Tibial nerve (tissue), 4 donors: ENCODE results near the gene SHISA2. TPM values are rescaled to one million over a fixed set of nuclear protein-coding genes. Genes with fewer than 3 reads are reported as not detected.

Source experiments
- DNase-seq, 2 donors: peaks; one replicate each; pipeline ENCODE4 v3.0.0-alpha.2; 2019; ENCODE audit warnings: low spot score in 2 of 2
- H3K27ac ChIP-seq, 4 donors: fragments of 200-600 bp; sonication (generic) in 3 of 4; one replicate each; pipeline ENCODE4 v1.5.1; 2017 to 2019; ENCODE audit warnings: mild to moderate bottlenecking in 1 of 4
- H3K27me3 ChIP-seq, 2 donors: fragments of 200-600 bp; sonication (generic) in 1 of 2; one replicate each; pipeline versions ENCODE4 v1.5.1 to v1.6.0; 2017 to 2019
- H3K36me3 ChIP-seq, 3 donors: fragments of 200-600 bp; sonication (generic); one replicate each; pipeline ENCODE4 v1.5.1; 2018 to 2019
- H3K4me1 ChIP-seq, 4 donors: fragments of 200-600 bp; sonication (generic) in 3 of 4; one replicate each; pipeline ENCODE4 v1.5.1; 2017 to 2019
- H3K4me3 ChIP-seq, 4 donors: fragments of 200-600 bp; sonication (generic) in 3 of 4; one replicate each; pipeline ENCODE4 v1.5.1; 2017 to 2019; ENCODE audit warnings: mild to moderate bottlenecking in 1 of 4, moderate library complexity in 1 of 4
- H3K9me3 ChIP-seq, 4 donors: fragments of 200-600 bp; sonication (generic) in 3 of 4; one replicate each; pipeline ENCODE4 v1.5.1; 2017 to 2019
- CTCF ChIP-seq, 5 experiments: fragments of 200-600 bp in 3 of 5; fragments of 450-650 bp in 2 of 5; sonication (generic) in 3 of 5; IDR thresholded peaks; one replicate each; pipeline ENCODE4 v1.5.1; 2016 to 2019; ENCODE audit warnings: antibody characterized with exemption in 5 of 5, mild to moderate bottlenecking in 3 of 5, moderate library complexity in 2 of 5
- EP300 ChIP-seq, 2 donors: sonication (generic); formaldehyde crosslinking; IDR thresholded peaks; one replicate each; pipeline ENCODE4 v1.6.1; 2017; ENCODE audit warnings: antibody characterized with exemption in 2 of 2, mild to moderate bottlenecking in 1 of 2
- POLR2A ChIP-seq, 2 donors: fragments of 450-650 bp; IDR thresholded peaks; one replicate each; pipeline ENCODE4 v1.6.1; 2017; ENCODE audit warnings: antibody characterized with exemption in 2 of 2, mild to moderate bottlenecking in 2 of 2, moderate library complexity in 2 of 2
- WGBS, 2 donors: methylation state at CpG; one replicate each; pipeline ENCODE4 v1.1.5; 2018; 5-methylcytosine and 5-hydroxymethylcytosine counted together
- total RNA-seq, 4 donors: library from RNA; depleted of rRNA; stranded (reverse); fragments of >200 nt; gene quantifications; one replicate each; pipeline ENCODE4 v1.1.0, GENCODE V29; 2016

SHISA2 gene
- total RNA-seq, 4 donors from 2014 or later: 2.1 to 7.5 (median 4.6) TPM

- Histone ChIP-seq H3K4me3 (no peak overlapping the region), H3K4me1 (peaks cover 0 to 3% (median 0%) of the 10 kb centered on the region in 4 donors), H3K27ac (no peak overlapping the region), H3K9me3 (no peaks in the 10 kb centered on the region), H3K36me3 (no peaks in the 10 kb centered on the region), H3K27me3 (no peaks in the 10 kb centered on the region)
- DNase-seq: no peak
- WGBS, 2 donors: 55 to 56% methylated on average over 9 of the region's 9 CpGs
- no peak for TF ChIP-seq POLR2A (IDR thresholded peaks at IDR 0.05)
- no peak for TF ChIP-seq EP300 (IDR thresholded peaks at IDR 0.05)
- no peak for TF ChIP-seq CTCF (IDR thresholded peaks at IDR 0.05)
Observed at GRCh38 chr13:26024558-26024957, 27.3 kb downstream of the SHISA2 start.

GRCh38 chr13:26022538-26023292 lies 29.1 kb downstream of the SHISA2 start:
- Histone ChIP-seq H3K9me3 (no peaks in the 10 kb centered on the region), H3K36me3 (no peaks in the 10 kb centered on the region), H3K4me1 (peaks cover 0 to 3% (median 0%) of the 10 kb centered on the region in 4 donors), H3K4me3 (no peak overlapping the region), H3K27me3 (no peaks in the 10 kb centered on the region), H3K27ac (no peak overlapping the region)
- TF ChIP-seq CTCF (IDR thresholded peaks at IDR 0.05): no peak
- no peak for TF ChIP-seq POLR2A (IDR thresholded peaks at IDR 0.05)
- TF ChIP-seq EP300 (IDR thresholded peaks at IDR 0.05): no peak
- DNase-seq: no peak
- WGBS, 2 donors: 48 to 57% methylated on average over 13 of the region's 13 CpGs

GRCh38 chr13:26021956-26022355 lies 29.9 kb downstream of the SHISA2 start:
- no peaks in the 10 kb centered on the region for H3K27me3 ChIP-seq
- DNase-seq: no peak
- 89% methylated on average over 3 of the region's 3 CpGs for WGBS, 2 donors

GRCh38 chr13:26021516-26021915 lies 30.3 kb downstream of the SHISA2 start:
- no peak for DNase-seq
- peaks cover 0 to 13% (median 0%) of the 10 kb centered on the region in 4 donors for H3K4me1 ChIP-seq
- H3K27ac ChIP-seq: no peak overlapping the region
- no peak overlapping the region for H3K4me3 ChIP-seq
- TF ChIP-seq CTCF (IDR thresholded peaks at IDR 0.05) (no peak), POLR2A (IDR thresholded peaks at IDR 0.05) (no peak), EP300 (IDR thresholded peaks at IDR 0.05) (no peak)
- no peaks in the 10 kb centered on the region for H3K36me3 ChIP-seq
- H3K27me3 ChIP-seq: no peaks in the 10 kb centered on the region
- WGBS, 2 donors: 82 to 83% methylated on average over 2 of the region's 2 CpGs
- no peaks in the 10 kb centered on the region for H3K9me3 ChIP-seq

More at GRCh38 chr13:26021956-26022355, 29.9 kb downstream of the SHISA2 start:
- Histone ChIP-seq H3K4me1 (peaks cover 0 to 11% (median 0%) of the 10 kb centered on the region in 4 donors), H3K9me3 (no peaks in the 10 kb centered on the region), H3K27ac (no peak overlapping the region), H3K4me3 (no peak overlapping the region), H3K36me3 (no peaks in the 10 kb centered on the region)
- TF ChIP-seq POLR2A (IDR thresholded peaks at IDR 0.05): no peak
- TF ChIP-seq EP300 (IDR thresholded peaks at IDR 0.05): no peak
- no peak for TF ChIP-seq CTCF (IDR thresholded peaks at IDR 0.05)

GRCh38 chr13:26020891-26021290 lies 30.9 kb downstream of the SHISA2 start:
- no peak overlapping the region for H3K27ac ChIP-seq
- DNase-seq: no peak
- 88 to 89% methylated on average over 7 of the region's 7 CpGs for WGBS, 2 donors

More at GRCh38 chr13:26020891-26021290, 30.9 kb downstream of the SHISA2 start:
- Histone ChIP-seq H3K4me3 (no peak overlapping the region), H3K9me3 (no peaks in the 10 kb centered on the region), H3K27me3 (no peaks in the 10 kb centered on the region), H3K4me1 (peaks cover 0 to 13% (median 0%) of the 10 kb centered on the region in 4 donors), H3K36me3 (no peaks in the 10 kb centered on the region)
- TF ChIP-seq CTCF (IDR thresholded peaks at IDR 0.05): no peak
- TF ChIP-seq EP300 (IDR thresholded peaks at IDR 0.05): no peak
- TF ChIP-seq POLR2A (IDR thresholded peaks at IDR 0.05): no peak
